Liver (tissue), 9 donors: ENCODE data around the gene CUL3. TPM values are rescaled to one million over a fixed set of nuclear protein-coding genes. Genes with fewer than 3 reads are reported as not detected.

Experiments
- DNase-seq: peaks from one replicate; pipeline ENCODE4 v3.0.0-alpha.2; 2017; ENCODE audit warnings: low spot score
- H3K27ac ChIP-seq, 2 donors: one replicate each; pipeline ENCODE4 v1.7.0; 2013; ENCODE audit warnings: inconsistent platforms in 2 of 2, low read length in 2 of 2, control low read depth in 1 of 2, low read depth in 1 of 2, mild to moderate bottlenecking in 1 of 2
- H3K27me3 ChIP-seq, 4 donors: one replicate each; pipeline versions ENCODE4 v1.6.1 to v1.7.0; 2013; ENCODE audit warnings: low read length in 3 of 4, inconsistent platforms in 1 of 4, mild to moderate bottlenecking in 1 of 4, moderate library complexity in 1 of 4; ENCODE audit not compliant: control insufficient read depth in 4 of 4, insufficient read depth in 4 of 4
- H3K36me3 ChIP-seq, 4 donors: one replicate each; pipeline versions ENCODE4 v1.6.1 to v1.7.0; 2013; ENCODE audit warnings: low read length in 3 of 4, mild to moderate bottlenecking in 3 of 4, low read depth in 1 of 4, moderate library complexity in 1 of 4; ENCODE audit not compliant: control insufficient read depth in 4 of 4, insufficient read depth in 3 of 4
- H3K4me1 ChIP-seq, 4 donors: one replicate each; pipeline versions ENCODE4 v1.6.1 to v1.7.0; 2013; ENCODE audit warnings: low read length in 3 of 4, mild to moderate bottlenecking in 3 of 4, moderate library complexity in 1 of 4; ENCODE audit not compliant: control insufficient read depth in 4 of 4, insufficient read depth in 4 of 4
- H3K4me3 ChIP-seq, 3 donors: one replicate each; pipeline versions ENCODE4 v1.6.1 to v1.7.0; 2013; ENCODE audit warnings: low read length in 3 of 3, control low read depth in 1 of 3, low read depth in 1 of 3, mild to moderate bottlenecking in 1 of 3
- H3K9ac ChIP-seq, 2 donors: one replicate each; pipeline ENCODE4 v1.7.0; 2013; ENCODE audit warnings: low read length in 2 of 2, mild to moderate bottlenecking in 2 of 2, moderate library complexity in 2 of 2, control low read depth in 1 of 2, low read depth in 1 of 2
- H3K9me3 ChIP-seq, 4 donors: one replicate each; pipeline versions ENCODE4 v1.6.1 to v1.7.0; 2013; ENCODE audit warnings: low read length in 3 of 4; ENCODE audit not compliant: control insufficient read depth in 4 of 4
- EGR1 ChIP-seq, 2 donors: IDR thresholded peaks; 2 replicates each; pipeline ENCODE4 v1.6.1; 2016 to 2018; ENCODE audit warnings: antibody characterized with exemption in 2 of 2, low read depth in 2 of 2
- FOXA1 ChIP-seq: IDR thresholded peaks from 2 replicates; pipeline ENCODE4 v1.6.1; 2016; ENCODE audit warnings: antibody characterized with exemption
- FOXA2 ChIP-seq: IDR thresholded peaks from 2 replicates; pipeline ENCODE4 v1.6.1; 2016; ENCODE audit warnings: antibody characterized with exemption
- GABPA ChIP-seq, 2 donors: IDR thresholded peaks in 1 of 2; conservative IDR thresholded peaks in 1 of 2; 2 replicates each; pipeline ENCODE4 v1.6.1; 2016; ENCODE audit warnings: antibody characterized with exemption in 2 of 2, mild to moderate bottlenecking in 1 of 2, moderate library complexity in 1 of 2
- HNF4A ChIP-seq, 2 donors: conservative IDR thresholded peaks; 2 replicates each; pipeline ENCODE4 v1.6.1; 2016; ENCODE audit warnings: antibody characterized with exemption in 2 of 2, mild to moderate bottlenecking in 2 of 2
- HNF4G ChIP-seq: IDR thresholded peaks from 2 replicates; pipeline ENCODE4 v1.6.1; 2016; ENCODE audit warnings: antibody characterized with exemption
- JUND ChIP-seq, 2 donors: IDR thresholded peaks; 2 replicates each; pipeline ENCODE4 v1.6.1; 2016; ENCODE audit warnings: antibody characterized with exemption in 2 of 2
- NR2F2 ChIP-seq: IDR thresholded peaks from 2 replicates; pipeline ENCODE4 v1.6.1; 2016; ENCODE audit warnings: antibody characterized with exemption
- RAD21 ChIP-seq, 2 donors: IDR thresholded peaks; 2 replicates each; pipeline ENCODE4 v1.6.1; 2016; ENCODE audit warnings: antibody characterized with exemption in 2 of 2, mild to moderate bottlenecking in 2 of 2
- RXRA ChIP-seq, 2 donors: IDR thresholded peaks; 2 replicates each; pipeline ENCODE4 v1.6.1; 2017 to 2018; ENCODE audit warnings: antibody characterized with exemption in 2 of 2, mild to moderate bottlenecking in 1 of 2
- SP1 ChIP-seq: IDR thresholded peaks from 2 replicates; pipeline ENCODE4 v1.6.1; 2018; ENCODE audit warnings: antibody characterized with exemption, mild to moderate bottlenecking
- YY1 ChIP-seq: IDR thresholded peaks from 2 replicates; pipeline ENCODE4 v1.6.1; 2016; ENCODE audit warnings: antibody characterized with exemption, mild to moderate bottlenecking
- WGBS: extraction: QIAGEN DNeasy Blood & Tissue Kit; methylation state at CpG from one replicate; pipeline ENCODE4 v1.1.7; 2013; 5-methylcytosine and 5-hydroxymethylcytosine counted together
- polyA plus RNA-seq, 2 donors: library from polyadenylated mRNA; stranded (reverse) in 1 of 2; unstranded in 1 of 2; fragments of 200-250 nt in 1 of 2; fragments of >200 nt in 1 of 2; fragmentation: Nextera tagmentation in 1 of 2; extraction: Ambion mirVana in 1 of 2; gene quantifications; one replicate each; pipeline versions ENCODE4 v1.2.1 to v1.2.3, GENCODE V29; 2013 to 2015
- total RNA-seq, 2 donors: library from RNA; depleted of rRNA; stranded (reverse); fragments of >200 nt; gene quantifications; one replicate each; pipeline ENCODE4 v1.2.3, GENCODE V29; 2014
- TF ChIP-seq, protein P1 (sequence below): IDR thresholded peaks from 2 replicates; pipeline ENCODE4 v1.6.1; 2016; ENCODE audit warnings: antibody characterized with exemption
- TF ChIP-seq, protein P2 (sequence below): IDR thresholded peaks from 2 replicates; pipeline ENCODE4 v1.6.1; 2016; ENCODE audit warnings: antibody characterized with exemption
- TF ChIP-seq, protein P3 (sequence below): fragments of 150-350 bp; IDR thresholded peaks from 2 replicates; pipeline ENCODE4 v1.5.1; 2017; ENCODE audit warnings: improper control_type of control experiment, low read depth, low read length; ENCODE audit not compliant: missing input control
- TF ChIP-seq, protein P4 (sequence below): IDR thresholded peaks from 2 replicates; pipeline ENCODE4 v1.6.1; 2016; ENCODE audit warnings: antibody characterized with exemption, mild to moderate bottlenecking
- TF ChIP-seq, protein P5 (sequence below): IDR thresholded peaks from 2 replicates; pipeline ENCODE4 v1.6.1; 2016; ENCODE audit warnings: antibody characterized with exemption
- donor health status: healthy.
- donor health status: healthy.
- donor health status: healthy.
- donor health status: healthy.
- donor health status: healthy.

CUL3 gene
- total and polyA plus RNA-seq, 4 donors = 24.7 to 48.9 (median 33.1) TPM

DNA sequence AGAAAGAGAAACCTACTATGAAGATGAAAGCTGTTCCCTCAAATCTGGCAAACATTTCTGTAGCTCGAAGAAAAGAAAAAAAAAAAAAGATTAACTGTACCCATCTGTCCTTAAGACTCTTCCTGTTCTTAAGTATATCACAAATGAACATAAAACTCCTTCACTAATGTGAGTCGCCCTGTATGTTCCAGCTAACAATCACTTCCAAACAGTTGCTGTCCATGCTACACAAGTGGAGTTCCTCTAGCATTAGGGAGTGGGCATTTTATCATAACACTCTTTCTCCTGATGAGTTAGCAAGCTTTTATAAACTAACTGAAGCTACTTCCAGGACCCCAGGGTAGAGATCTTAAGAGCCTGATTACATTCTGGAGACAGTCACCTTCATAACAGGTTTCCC lies 5.8 kb downstream of the CUL3 start:
- 47% methylated on average over 2 of the region's 2 CpGs for WGBS
- no peak overlapping the region for H3K4me3 ChIP-seq
- no peaks in the 10 kb centered on the region for H3K36me3 ChIP-seq
- TF ChIP-seq NR2F2 (no peak), JUND (IDR thresholded peaks at IDR 0.05) (no peak), GABPA (IDR thresholded peaks at IDR 0.05 in 1 of 2, conservative IDR thresholded peaks at IDR 0.05 in 1 of 2) (no peak), RAD21 (IDR thresholded peaks at IDR 0.05) (no peak), SP1 (no peak), YY1 (no peak), FOXA2 (no peak)
- TF ChIP-seq, protein P1, sequence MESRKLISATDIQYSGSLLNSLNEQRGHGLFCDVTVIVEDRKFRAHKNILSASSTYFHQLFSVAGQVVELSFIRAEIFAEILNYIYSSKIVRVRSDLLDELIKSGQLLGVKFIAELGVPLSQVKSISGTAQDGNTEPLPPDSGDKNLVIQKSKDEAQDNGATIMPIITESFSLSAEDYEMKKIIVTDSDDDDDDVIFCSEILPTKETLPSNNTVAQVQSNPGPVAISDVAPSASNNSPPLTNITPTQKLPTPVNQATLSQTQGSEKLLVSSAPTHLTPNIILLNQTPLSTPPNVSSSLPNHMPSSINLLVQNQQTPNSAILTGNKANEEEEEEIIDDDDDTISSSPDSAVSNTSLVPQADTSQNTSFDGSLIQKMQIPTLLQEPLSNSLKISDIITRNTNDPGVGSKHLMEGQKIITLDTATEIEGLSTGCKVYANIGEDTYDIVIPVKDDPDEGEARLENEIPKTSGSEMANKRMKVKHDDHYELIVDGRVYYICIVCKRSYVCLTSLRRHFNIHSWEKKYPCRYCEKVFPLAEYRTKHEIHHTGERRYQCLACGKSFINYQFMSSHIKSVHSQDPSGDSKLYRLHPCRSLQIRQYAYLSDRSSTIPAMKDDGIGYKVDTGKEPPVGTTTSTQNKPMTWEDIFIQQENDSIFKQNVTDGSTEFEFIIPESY = no peak
- TF ChIP-seq, protein P2, sequence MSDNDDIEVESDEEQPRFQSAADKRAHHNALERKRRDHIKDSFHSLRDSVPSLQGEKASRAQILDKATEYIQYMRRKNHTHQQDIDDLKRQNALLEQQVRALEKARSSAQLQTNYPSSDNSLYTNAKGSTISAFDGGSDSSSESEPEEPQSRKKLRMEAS = no peak
- peaks cover 5 to 43% (median 17%) of the 10 kb centered on the region in 4 donors for H3K4me1 ChIP-seq
- no peak for DNase-seq
- no peaks in the 10 kb centered on the region for H3K27me3 ChIP-seq
- H3K9ac ChIP-seq = no peak overlapping the region
- no peak overlapping the region for H3K27ac ChIP-seq
- no peaks in the 10 kb centered on the region for H3K9me3 ChIP-seq

DNA sequence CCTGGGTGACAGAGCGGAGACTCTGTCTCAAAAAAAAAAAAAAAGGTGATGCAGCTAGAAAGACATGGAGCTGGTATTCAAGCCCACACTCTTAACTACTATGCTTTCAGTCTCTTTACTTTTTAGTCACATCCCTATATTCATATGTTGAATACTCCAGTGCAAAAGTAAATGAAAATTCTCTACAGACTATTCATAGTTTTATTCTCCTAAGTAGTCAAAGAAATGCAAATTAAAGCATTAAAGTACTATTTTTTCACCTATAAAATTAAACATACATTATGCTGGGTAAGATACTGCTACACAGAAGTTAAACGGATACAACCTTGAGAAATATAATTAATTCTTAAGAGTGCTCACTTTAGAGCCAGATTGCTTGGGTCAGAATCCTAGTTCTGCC lies 7.6 kb downstream of the CUL3 start:
- Histone ChIP-seq H3K9ac (no peak overlapping the region), H3K9me3 (no peaks in the 10 kb centered on the region), H3K36me3 (no peaks in the 10 kb centered on the region), H3K4me3 (no peak overlapping the region), H3K4me1 (peaks cover 2 to 35% (median 18%) of the 10 kb centered on the region in 4 donors), H3K27me3 (no peaks in the 10 kb centered on the region), H3K27ac (no peak overlapping the region)
- 92% methylated on average over 2 of the region's 2 CpGs for WGBS
- TF ChIP-seq RAD21 (IDR thresholded peaks at IDR 0.05) (no peak), HNF4A (conservative IDR thresholded peaks at IDR 0.05) (no peak), FOXA2 (no peak), GABPA (IDR thresholded peaks at IDR 0.05 in 1 of 2, conservative IDR thresholded peaks at IDR 0.05 in 1 of 2) (no peak), YY1 (no peak), JUND (IDR thresholded peaks at IDR 0.05) (no peak), SP1 (no peak), HNF4G (no peak), EGR1 (IDR thresholded peaks at IDR 0.05; ENCODE audit: low read depth in 2 of 2) (no peak), RXRA (IDR thresholded peaks at IDR 0.05) (no peak), NR2F2 (no peak), FOXA1 (no peak)
- TF ChIP-seq, protein P1 = no peak
- TF ChIP-seq, protein P3, sequence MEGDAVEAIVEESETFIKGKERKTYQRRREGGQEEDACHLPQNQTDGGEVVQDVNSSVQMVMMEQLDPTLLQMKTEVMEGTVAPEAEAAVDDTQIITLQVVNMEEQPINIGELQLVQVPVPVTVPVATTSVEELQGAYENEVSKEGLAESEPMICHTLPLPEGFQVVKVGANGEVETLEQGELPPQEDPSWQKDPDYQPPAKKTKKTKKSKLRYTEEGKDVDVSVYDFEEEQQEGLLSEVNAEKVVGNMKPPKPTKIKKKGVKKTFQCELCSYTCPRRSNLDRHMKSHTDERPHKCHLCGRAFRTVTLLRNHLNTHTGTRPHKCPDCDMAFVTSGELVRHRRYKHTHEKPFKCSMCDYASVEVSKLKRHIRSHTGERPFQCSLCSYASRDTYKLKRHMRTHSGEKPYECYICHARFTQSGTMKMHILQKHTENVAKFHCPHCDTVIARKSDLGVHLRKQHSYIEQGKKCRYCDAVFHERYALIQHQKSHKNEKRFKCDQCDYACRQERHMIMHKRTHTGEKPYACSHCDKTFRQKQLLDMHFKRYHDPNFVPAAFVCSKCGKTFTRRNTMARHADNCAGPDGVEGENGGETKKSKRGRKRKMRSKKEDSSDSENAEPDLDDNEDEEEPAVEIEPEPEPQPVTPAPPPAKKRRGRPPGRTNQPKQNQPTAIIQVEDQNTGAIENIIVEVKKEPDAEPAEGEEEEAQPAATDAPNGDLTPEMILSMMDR = no peak
- TF ChIP-seq, protein P4, sequence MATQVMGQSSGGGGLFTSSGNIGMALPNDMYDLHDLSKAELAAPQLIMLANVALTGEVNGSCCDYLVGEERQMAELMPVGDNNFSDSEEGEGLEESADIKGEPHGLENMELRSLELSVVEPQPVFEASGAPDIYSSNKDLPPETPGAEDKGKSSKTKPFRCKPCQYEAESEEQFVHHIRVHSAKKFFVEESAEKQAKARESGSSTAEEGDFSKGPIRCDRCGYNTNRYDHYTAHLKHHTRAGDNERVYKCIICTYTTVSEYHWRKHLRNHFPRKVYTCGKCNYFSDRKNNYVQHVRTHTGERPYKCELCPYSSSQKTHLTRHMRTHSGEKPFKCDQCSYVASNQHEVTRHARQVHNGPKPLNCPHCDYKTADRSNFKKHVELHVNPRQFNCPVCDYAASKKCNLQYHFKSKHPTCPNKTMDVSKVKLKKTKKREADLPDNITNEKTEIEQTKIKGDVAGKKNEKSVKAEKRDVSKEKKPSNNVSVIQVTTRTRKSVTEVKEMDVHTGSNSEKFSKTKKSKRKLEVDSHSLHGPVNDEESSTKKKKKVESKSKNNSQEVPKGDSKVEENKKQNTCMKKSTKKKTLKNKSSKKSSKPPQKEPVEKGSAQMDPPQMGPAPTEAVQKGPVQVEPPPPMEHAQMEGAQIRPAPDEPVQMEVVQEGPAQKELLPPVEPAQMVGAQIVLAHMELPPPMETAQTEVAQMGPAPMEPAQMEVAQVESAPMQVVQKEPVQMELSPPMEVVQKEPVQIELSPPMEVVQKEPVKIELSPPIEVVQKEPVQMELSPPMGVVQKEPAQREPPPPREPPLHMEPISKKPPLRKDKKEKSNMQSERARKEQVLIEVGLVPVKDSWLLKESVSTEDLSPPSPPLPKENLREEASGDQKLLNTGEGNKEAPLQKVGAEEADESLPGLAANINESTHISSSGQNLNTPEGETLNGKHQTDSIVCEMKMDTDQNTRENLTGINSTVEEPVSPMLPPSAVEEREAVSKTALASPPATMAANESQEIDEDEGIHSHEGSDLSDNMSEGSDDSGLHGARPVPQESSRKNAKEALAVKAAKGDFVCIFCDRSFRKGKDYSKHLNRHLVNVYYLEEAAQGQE = no peak
- TF ChIP-seq, protein P2 = no peak
- TF ChIP-seq, protein P5, sequence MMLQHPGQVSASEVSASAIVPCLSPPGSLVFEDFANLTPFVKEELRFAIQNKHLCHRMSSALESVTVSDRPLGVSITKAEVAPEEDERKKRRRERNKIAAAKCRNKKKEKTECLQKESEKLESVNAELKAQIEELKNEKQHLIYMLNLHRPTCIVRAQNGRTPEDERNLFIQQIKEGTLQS = no peak
- DNase-seq = no peak
